ENCODE measurements around the gene COL19A1.

DNA sequence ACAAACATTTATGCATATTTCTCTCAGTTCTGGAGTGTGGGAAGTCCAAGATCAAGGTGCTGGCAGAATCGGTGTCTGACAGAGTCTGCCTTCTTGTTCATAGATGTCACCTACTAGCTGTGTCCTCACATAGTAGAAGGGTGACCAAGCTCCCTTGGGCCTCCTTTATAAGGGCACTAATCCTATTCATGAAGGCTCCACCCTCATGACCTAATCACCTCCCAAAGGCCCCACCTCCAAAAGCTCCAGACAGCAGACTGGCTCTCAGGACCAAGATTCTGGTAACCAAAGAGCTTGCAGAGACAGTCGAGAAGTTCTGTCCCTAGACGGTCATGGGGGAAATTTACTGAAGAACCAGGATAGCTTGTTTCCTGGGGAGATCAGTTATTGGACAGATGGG is 297.4 kb downstream of the COL19A1 start:
- TF ChIP-seq, protein P1, sequence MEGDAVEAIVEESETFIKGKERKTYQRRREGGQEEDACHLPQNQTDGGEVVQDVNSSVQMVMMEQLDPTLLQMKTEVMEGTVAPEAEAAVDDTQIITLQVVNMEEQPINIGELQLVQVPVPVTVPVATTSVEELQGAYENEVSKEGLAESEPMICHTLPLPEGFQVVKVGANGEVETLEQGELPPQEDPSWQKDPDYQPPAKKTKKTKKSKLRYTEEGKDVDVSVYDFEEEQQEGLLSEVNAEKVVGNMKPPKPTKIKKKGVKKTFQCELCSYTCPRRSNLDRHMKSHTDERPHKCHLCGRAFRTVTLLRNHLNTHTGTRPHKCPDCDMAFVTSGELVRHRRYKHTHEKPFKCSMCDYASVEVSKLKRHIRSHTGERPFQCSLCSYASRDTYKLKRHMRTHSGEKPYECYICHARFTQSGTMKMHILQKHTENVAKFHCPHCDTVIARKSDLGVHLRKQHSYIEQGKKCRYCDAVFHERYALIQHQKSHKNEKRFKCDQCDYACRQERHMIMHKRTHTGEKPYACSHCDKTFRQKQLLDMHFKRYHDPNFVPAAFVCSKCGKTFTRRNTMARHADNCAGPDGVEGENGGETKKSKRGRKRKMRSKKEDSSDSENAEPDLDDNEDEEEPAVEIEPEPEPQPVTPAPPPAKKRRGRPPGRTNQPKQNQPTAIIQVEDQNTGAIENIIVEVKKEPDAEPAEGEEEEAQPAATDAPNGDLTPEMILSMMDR (IDR thresholded peaks at IDR 0.05), result no peak
- TF ChIP-seq POLR2AphosphoS5 (IDR thresholded peaks at IDR 0.05; ENCODE audit: insufficient read depth in 1 of 2, low read depth in 1 of 2), result no peak

Measured in vagina (tissue), 2 donors.